Activated naive CD8-positive, alpha-beta T cell treated with anti-CD3 and anti-CD28 coated beads for 36 hours (primary cell): ENCODE measurements around the gene RHBDF1. TPM values are rescaled to one million over a fixed set of nuclear protein-coding genes. Genes with fewer than 3 reads are reported as not detected.

Experiments
- DNase-seq: peaks from one replicate; pipeline ENCODE4 v3.0.0; 2021
- H3K27ac Mint-ChIP-seq: one replicate; pipeline ENCODE4 v1.8.0; 2022; ENCODE audit warnings: mild to moderate bottlenecking, moderate library complexity, mixed read lengths
- H3K27me3 Mint-ChIP-seq: one replicate; pipeline ENCODE4 v1.8.0; 2022; ENCODE audit warnings: mild to moderate bottlenecking, mixed read lengths
- H3K36me3 Mint-ChIP-seq: one replicate; pipeline ENCODE4 v1.8.0; 2021; ENCODE audit warnings: mild to moderate bottlenecking, mixed read lengths
- H3K4me1 Mint-ChIP-seq: one replicate; pipeline ENCODE4 v1.8.0; 2021; ENCODE audit warnings: mixed read lengths
- H3K4me3 Mint-ChIP-seq: one replicate; pipeline ENCODE4 v1.8.0; 2022; ENCODE audit warnings: mild to moderate bottlenecking, moderate library complexity, mixed read lengths
- H3K9me3 Mint-ChIP-seq: one replicate; pipeline ENCODE4 v1.8.0; 2022; ENCODE audit warnings: mixed read lengths
- total RNA-seq, 2 experiments: library from RNA; stranded (reverse); gene quantifications; one replicate each; pipeline ENCODE4 v1.2.3, GENCODE V29; 2021

RHBDF1 gene, protein sequence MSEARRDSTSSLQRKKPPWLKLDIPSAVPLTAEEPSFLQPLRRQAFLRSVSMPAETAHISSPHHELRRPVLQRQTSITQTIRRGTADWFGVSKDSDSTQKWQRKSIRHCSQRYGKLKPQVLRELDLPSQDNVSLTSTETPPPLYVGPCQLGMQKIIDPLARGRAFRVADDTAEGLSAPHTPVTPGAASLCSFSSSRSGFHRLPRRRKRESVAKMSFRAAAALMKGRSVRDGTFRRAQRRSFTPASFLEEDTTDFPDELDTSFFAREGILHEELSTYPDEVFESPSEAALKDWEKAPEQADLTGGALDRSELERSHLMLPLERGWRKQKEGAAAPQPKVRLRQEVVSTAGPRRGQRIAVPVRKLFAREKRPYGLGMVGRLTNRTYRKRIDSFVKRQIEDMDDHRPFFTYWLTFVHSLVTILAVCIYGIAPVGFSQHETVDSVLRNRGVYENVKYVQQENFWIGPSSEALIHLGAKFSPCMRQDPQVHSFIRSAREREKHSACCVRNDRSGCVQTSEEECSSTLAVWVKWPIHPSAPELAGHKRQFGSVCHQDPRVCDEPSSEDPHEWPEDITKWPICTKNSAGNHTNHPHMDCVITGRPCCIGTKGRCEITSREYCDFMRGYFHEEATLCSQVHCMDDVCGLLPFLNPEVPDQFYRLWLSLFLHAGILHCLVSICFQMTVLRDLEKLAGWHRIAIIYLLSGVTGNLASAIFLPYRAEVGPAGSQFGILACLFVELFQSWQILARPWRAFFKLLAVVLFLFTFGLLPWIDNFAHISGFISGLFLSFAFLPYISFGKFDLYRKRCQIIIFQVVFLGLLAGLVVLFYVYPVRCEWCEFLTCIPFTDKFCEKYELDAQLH
- under 1 TPM in 1 of 2 experiments, not detected in 1; 0.41 TPM for total RNA-seq

DNA sequence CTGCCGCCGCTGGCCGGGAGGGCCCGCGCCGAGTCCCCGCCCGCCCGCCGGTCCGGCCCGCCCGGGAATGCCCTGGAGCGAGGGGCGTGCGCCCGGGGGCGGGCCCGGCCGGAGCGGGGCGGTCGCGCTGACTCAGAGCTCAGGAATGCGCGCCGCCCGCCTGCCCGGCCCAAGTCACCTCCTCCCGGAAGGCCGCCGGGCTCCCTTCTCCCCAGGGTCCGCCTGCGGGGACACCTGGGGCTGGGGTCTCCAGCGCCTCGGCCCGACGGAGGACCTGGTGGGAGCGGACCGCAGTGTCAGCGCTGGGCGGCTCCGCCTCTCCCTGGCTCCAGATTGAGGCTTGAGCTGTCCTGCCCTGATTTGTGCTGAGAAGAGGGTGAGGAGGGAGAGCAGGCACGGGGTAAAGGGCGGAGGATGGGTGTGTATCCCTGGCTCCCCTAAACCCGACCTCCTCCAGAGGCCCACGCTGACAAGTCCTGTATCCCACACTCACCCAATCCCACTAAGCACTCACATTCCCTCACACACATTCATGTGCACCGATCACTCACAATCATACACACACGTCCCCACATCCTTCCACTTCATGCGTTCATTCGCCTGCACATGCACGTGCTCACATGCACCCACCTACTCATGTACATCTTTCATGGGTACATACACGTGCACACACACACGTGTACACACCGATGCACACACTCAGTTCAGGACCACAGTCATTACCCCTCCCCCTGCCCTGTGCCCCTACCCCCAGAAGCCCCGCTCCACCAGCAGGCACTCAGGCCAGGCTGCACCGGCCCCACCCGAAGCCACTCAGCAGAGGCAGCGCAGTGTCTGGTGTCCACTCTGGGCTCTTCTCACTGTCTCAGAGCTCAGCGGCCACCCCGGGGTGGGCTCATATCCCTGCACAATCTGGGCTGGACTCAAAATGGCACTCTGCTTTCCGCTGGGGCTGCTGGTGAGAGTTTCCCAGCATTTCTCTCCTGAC is at the start of gene RHBDF1:
Gene RHBDF1 (minus strand): TSS at position 71 of the 988 bp plus-strand sequence. CDS start 7,616 bp downstream, outside the sequence.
- H3K4me1 Mint-ChIP-seq = peaks cover 17% of the 10 kb centered on the region
- no peaks in the 10 kb centered on the region for H3K9me3 Mint-ChIP-seq
- no peaks in the 10 kb centered on the region for H3K36me3 Mint-ChIP-seq
- peak; percentile 55 for DNase-seq
- peaks cover 39% of the 10 kb centered on the region for H3K27me3 Mint-ChIP-seq
- H3K4me3 Mint-ChIP-seq = peak within 1 kb of the TSS; percentile 5
- no peak within 1 kb of the TSS for H3K27ac Mint-ChIP-seq

DNA sequence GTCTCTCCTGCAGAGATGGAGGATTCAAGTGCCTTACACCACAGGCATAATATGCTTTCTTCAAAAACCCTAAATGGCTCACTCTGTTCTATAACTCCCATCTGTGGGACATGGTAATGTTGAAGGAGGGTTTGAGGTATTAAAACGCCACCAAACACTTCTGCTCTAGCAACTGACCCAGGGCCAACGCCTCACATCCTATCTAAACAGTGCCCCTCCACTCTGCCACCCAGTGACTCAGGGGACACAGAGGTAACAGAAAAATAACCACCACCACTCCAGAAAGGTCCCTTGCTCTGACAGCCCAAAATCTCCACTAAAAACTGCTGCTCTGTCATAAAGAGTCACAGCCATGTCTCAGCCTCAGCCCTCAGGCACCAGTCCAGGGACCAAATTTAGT is 48.3 kb upstream of the RHBDF1 start:
- no peak overlapping the region for H3K4me3 Mint-ChIP-seq
- peaks cover 5% of the 10 kb centered on the region for H3K4me1 Mint-ChIP-seq
- no peak overlapping the region for H3K27ac Mint-ChIP-seq
- peaks cover 1% of the 10 kb centered on the region for H3K36me3 Mint-ChIP-seq
- H3K9me3 Mint-ChIP-seq = no peaks in the 10 kb centered on the region
- no peak for DNase-seq
- no peaks in the 10 kb centered on the region for H3K27me3 Mint-ChIP-seq

DNA sequence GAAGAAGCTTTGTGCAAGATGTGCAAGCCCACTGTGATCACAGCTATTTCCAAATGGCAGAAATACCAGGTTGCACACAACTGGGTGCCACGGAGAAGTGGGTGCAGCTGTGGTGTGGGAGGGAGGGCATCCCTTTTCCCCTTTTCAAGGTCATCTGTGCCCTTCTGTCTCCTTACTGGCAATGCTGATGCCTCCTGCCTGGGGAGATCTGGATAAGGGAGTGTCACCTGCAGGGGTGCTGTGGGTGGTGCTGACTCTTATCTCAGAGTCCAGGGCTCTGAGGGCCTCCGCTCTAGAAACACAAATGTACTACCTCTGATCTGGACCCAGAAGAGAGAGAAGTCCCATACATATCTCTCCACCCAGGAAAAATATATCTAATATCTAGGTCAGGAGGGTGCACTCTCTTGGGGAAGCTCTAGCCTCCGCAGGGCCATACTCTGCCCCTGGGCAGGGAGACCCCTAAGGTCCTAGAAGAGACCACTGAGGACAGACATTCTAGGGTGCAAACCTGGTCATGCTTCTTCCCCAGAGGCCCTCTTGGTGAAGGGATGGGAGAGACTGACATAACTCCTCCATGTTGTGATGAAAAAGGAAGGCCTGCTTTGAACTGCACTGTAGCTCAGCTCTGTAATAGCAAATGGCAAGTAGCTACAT is 47.5 kb upstream of the RHBDF1 start:
- Mint-ChIP-seq H3K9me3 (no peaks in the 10 kb centered on the region), H3K4me3 (no peak overlapping the region), H3K27ac (no peak overlapping the region), H3K36me3 (peaks cover 1% of the 10 kb centered on the region), H3K27me3 (no peaks in the 10 kb centered on the region), H3K4me1 (peaks cover 5% of the 10 kb centered on the region)
- no peak for DNase-seq

DNA sequence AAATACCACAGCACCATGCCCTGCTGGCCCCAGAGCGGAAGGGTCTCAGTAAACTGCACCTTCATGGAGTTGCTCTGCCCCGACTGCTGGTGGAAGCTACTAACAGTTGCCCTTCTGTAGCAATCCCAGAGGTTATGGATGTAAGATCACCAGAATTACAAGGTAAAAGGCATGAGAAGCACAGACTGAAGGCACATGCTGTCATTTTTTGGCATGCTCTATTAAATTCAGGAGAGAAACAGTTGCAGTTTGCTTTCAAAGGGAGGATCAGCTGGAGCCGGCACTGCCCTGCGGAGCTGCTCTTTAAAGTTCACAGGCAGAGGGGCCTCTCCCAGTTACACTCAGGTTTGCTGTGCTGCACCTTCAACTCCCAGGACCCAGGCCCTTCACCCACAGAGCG is 46.9 kb upstream of the RHBDF1 start:
- Mint-ChIP-seq H3K27me3 (no peaks in the 10 kb centered on the region), H3K27ac (no peak overlapping the region), H3K36me3 (peaks cover 3% of the 10 kb centered on the region), H3K4me1 (peaks cover 5% of the 10 kb centered on the region), H3K9me3 (no peaks in the 10 kb centered on the region), H3K4me3 (no peak overlapping the region)
- DNase-seq = no peak

DNA sequence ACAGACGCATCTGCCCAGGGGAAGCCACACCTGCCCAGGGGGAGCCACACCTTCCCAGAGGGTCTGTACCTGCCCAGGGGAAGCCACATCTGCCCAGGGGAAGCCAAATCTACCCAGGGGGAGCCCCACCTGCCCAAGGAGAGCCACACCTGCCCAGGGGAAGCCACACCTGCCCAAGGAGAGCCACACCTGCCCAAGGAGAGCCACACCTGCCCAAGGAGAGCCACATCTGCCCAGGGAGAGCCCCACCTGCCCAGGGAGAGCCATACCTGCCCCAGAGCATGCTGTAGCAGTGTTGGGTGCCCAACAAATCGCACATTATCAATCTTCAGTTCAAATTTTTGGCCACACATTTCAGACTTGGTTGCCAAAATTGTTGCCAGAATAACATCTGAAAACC is 46.4 kb upstream of the RHBDF1 start:
- Mint-ChIP-seq H3K27me3 (no peaks in the 10 kb centered on the region), H3K36me3 (peaks cover 5% of the 10 kb centered on the region), H3K4me1 (peaks cover 6% of the 10 kb centered on the region), H3K27ac (no peak overlapping the region), H3K9me3 (no peaks in the 10 kb centered on the region), H3K4me3 (no peak overlapping the region)
- DNase-seq = no peak

DNA sequence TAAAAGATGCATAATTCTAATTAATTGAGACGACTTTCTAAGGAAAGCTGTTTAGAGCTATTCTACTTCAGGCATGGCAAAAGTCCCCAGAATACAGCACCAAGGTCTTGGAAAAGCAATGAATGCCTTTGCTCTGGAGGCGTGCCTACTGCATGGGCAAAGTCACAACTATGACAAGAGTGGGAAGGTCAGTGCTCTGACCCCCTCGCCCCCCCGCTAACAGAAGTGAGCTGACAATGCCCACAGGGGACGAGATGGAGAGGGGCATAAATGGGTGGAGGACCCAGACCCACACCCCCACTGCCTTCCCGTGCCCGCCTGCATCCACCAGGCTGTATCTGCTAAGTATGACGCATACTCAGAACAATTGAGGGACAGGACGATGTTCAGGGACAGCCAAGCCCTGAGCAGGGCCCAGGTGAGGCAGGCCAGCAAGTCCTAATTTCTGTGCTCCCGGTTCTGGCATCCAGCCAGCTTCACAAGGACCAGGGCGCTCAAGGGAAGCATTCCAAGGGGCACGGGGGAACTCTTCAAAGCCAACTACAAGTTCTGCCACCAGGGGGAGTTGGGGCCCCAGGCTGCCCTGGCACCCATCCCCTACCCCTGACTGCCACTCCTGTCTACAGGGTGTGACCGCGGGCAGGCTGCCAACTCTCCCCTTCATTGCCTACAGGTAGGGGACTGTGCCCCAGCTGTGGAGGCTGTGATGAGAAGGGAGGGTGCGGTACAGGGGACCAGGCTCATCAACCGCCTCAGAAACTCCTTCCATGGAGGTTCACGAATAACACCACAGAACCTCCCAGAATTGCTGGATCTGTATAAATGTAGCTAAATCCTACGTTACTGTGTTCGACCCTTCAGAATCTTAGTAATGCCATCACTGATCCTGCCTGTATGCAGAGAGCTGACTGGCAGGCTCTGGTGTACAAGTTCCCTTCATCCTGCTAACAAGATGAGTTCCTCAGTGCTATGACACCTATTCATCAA is 45.2 kb upstream of the RHBDF1 start:
- H3K4me3 Mint-ChIP-seq = no peak overlapping the region
- no peak overlapping the region for H3K27ac Mint-ChIP-seq
- peaks cover 14% of the 10 kb centered on the region for H3K4me1 Mint-ChIP-seq
- H3K36me3 Mint-ChIP-seq = peaks cover 7% of the 10 kb centered on the region
- no peaks in the 10 kb centered on the region for H3K9me3 Mint-ChIP-seq
- DNase-seq = peak; percentile 56
- no peaks in the 10 kb centered on the region for H3K27me3 Mint-ChIP-seq

DNA sequence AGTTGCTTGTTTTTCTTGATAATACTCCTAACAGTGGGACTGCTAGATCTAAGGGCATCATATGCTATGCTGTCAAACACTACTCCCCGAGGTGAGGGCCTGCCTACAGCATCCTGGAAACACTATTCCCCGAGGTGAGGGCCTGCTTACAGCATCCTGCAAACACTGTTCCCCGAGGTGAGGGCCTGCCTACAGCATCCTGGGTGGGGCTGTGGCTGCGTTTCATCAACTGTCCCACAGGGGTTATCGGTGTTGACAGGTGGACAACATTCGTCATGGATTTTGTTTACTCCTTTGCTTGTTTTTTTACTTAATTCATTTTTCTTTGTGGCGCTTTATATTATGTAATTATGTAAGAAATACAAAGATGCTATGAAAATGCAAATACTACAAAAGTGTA is 43.6 kb upstream of the RHBDF1 start:
- no peaks in the 10 kb centered on the region for H3K9me3 Mint-ChIP-seq
- H3K4me1 Mint-ChIP-seq = peaks cover 14% of the 10 kb centered on the region
- peaks cover 9% of the 10 kb centered on the region for H3K36me3 Mint-ChIP-seq
- no peak for DNase-seq
- no peak overlapping the region for H3K4me3 Mint-ChIP-seq
- H3K27me3 Mint-ChIP-seq = no peaks in the 10 kb centered on the region
- H3K27ac Mint-ChIP-seq = no peak overlapping the region

DNA sequence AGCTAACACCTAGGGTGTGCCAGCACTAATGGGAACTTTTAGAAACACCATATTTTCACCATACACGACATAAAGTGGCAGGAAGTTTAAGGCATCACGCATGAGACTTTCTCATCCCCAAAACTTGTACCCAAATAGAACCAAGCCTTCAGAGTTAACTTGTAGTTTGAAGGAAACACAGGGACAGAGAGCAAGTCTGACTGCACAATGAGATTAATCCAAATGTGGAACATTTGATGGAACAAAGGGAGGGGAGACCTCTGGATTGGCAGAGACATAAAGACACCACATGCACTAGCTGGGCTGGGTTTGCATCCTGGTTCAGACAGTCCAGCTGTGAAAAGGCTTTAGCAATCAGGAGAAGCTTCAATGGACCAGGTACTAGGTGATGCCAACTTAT is 41.9 kb upstream of the RHBDF1 start:
- Mint-ChIP-seq H3K36me3 (peaks cover 9% of the 10 kb centered on the region), H3K27ac (no peak overlapping the region), H3K27me3 (no peaks in the 10 kb centered on the region), H3K4me1 (peaks cover 14% of the 10 kb centered on the region), H3K9me3 (no peaks in the 10 kb centered on the region), H3K4me3 (no peak overlapping the region)
- no peak for DNase-seq

DNA sequence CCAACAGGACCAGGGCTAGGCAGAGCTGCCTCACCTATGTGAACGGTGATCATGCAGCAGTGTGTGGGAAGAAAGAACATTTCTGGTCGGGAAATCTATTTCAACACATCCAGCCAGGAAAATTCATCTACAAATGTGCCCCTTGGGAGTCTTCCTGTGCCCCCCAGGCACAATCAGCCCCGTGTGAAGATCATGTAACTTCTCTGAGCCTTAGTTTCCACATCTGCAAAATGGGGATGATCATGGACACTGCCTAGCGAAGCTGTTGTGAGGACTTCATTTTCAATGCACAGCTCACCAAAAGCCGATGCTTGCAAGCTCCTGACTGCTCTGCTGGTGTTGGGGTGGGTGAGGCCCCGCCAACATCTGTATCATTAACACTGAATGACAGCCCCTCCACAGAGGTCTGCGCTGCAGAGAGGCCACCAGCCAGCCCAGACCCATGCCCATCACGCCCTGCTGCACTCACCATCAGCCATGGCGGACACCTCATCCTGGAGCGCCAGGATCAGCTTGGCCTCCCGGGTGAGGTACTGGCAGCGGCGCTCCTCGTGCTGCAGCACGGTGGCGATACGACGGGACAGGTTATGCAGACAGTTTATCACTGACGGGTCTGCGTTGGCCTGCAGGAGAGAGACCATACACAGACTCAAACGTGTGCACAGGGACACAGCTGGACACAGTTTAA is 39.9 kb upstream of the RHBDF1 start:
- Mint-ChIP-seq H3K27ac (no peak overlapping the region), H3K4me3 (no peak overlapping the region), H3K27me3 (no peaks in the 10 kb centered on the region), H3K9me3 (no peaks in the 10 kb centered on the region), H3K4me1 (peaks cover 9% of the 10 kb centered on the region), H3K36me3 (peaks cover 10% of the 10 kb centered on the region)
- no peak for DNase-seq

DNA sequence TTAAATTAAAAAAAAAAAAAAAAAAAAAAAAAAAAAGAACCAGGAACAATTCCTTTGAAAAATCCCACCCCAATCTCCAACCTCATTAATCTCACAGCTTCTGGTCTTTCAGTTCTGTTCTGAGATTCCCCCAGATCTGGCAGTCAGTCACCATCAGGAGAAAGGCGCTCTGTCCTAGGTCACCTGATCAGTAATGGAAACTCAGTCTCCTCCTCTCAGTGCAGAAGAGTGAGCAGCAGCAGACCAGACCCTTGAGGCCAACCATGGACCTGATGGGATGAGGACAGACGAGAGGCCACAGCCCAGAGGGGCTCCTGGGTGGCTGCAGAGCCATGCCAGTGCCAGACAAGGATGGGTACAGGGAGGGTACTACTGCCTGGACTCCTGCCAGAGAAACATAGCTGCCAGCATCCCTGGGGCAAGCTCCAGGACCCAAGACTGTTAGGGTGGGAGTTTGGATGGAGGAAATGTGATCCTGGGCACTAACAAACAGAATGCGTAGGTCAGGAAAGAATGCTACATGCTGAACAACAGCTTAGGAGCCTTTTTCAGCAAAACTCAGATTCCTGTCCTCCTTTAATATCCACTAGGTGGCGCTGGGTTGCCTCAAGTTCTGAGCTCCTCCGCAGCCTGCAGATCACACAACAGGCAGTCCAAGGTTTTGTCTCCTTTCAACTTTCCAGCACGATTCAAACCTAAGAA is 34.3 kb upstream of the RHBDF1 start:
- no peaks in the 10 kb centered on the region for H3K9me3 Mint-ChIP-seq
- peaks cover 1% of the 10 kb centered on the region for H3K4me1 Mint-ChIP-seq
- H3K36me3 Mint-ChIP-seq = peaks cover 8% of the 10 kb centered on the region
- no peak overlapping the region for H3K4me3 Mint-ChIP-seq
- DNase-seq = peak; percentile 40
- no peaks in the 10 kb centered on the region for H3K27me3 Mint-ChIP-seq
- no peak overlapping the region for H3K27ac Mint-ChIP-seq

DNA sequence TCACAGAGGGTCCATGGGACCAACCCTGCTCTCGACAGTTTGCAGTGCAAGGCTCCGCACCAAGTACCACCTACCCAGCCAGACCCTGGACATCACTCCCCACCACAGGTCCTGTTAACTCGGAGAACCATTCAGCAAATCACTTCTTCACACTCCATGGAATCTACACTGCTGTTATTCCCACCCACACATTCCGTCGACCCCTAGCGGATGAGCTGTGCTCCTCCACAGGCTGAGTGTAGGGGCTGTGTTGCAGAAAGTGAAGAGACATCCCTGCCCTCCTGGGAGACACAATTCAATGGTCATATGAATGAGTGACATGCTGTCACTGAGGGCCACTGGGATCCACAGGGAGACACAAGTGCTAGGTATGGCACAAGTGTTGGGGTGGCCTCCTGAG is 33.1 kb upstream of the RHBDF1 start:
- no peaks in the 10 kb centered on the region for H3K9me3 Mint-ChIP-seq
- peaks cover 1% of the 10 kb centered on the region for H3K4me1 Mint-ChIP-seq
- H3K27me3 Mint-ChIP-seq = no peaks in the 10 kb centered on the region
- DNase-seq = no peak
- H3K27ac Mint-ChIP-seq = no peak overlapping the region
- H3K4me3 Mint-ChIP-seq = no peak overlapping the region
- H3K36me3 Mint-ChIP-seq = peaks cover 8% of the 10 kb centered on the region

DNA sequence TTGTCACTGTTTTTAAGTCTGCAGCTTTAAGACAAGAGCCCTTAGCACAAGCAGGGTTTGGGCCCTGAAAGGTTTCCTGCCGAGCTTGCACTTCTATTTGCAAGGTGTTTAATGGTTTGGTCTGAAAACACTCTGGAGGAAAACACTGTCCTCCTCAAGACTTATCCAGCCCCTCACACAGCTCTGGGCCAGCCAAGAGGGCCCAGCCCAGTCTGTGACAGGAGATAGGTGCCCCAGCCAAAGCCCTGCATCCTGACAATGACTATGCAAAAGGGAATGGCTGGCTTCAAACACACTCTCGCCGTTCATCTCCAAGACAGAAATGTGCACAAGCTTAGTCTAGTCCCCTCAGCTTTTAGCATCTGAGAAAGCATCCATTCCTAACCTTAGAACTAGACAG is 32.5 kb upstream of the RHBDF1 start:
- Mint-ChIP-seq H3K27me3 (no peaks in the 10 kb centered on the region), H3K36me3 (peaks cover 8% of the 10 kb centered on the region), H3K4me1 (peaks cover 1% of the 10 kb centered on the region), H3K9me3 (no peaks in the 10 kb centered on the region), H3K4me3 (no peak overlapping the region), H3K27ac (no peak overlapping the region)
- no peak for DNase-seq
